Measurements from ENCODE around the gene PLA2G15. TPM values are rescaled to one million over a fixed set of nuclear protein-coding genes. Genes with fewer than 3 reads are reported as not detected.

PLA2G15 gene
- total and polyA plus RNA-seq, 2 of the 13 experiments (the other 11 are each of a cell fraction or from before 2014, with no cell fraction given), result 14.4 to 23.7 TPM

GRCh38 chr16:68298907-68299561 lies 53.9 kb downstream of the PLA2G15 start (continued):
- TF ChIP-seq HMGXB3 (CRISPR knock-in tag; IDR thresholded peaks at IDR 0.05; ENCODE audit: borderline replicate concordance) (0 out of 2 replicates have a peak, but pooled peaks have one; percentile 9), KMT2A (CRISPR knock-in tag; IDR thresholded peaks at IDR 0.05) (0 out of 2 replicates have a peak, but pooled peaks have one; percentile 24), MED1 (CRISPR knock-in tag; IDR thresholded peaks at IDR 0.05) (0 out of 2 replicates have a peak, but pooled peaks have one; percentile 38), PRMT3 (CRISPR knock-in tag; IDR thresholded peaks at IDR 0.05; ENCODE audit: borderline replicate concordance, low read depth) (no peak), RFX5 (IDR thresholded peaks at IDR 0.05; ENCODE audit: low read depth, low read length) (peak; percentile 72), PHF21A (CRISPR knock-in tag; IDR thresholded peaks at IDR 0.05) (0 out of 2 replicates have a peak, but pooled peaks have one; percentile 14), ARID5B (CRISPR knock-in tag; IDR thresholded peaks at IDR 0.05) (0 out of 2 replicates have a peak, but pooled peaks have one; percentile 17), ISL2 (CRISPR knock-in tag; IDR thresholded peaks at IDR 0.05) (0 out of 2 replicates have a peak, but pooled peaks have one; percentile 17), SP5 (CRISPR knock-in tag; IDR thresholded peaks at IDR 0.05; ENCODE audit: borderline replicate concordance, low read depth) (no peak), CTCF (CRISPR knock-in tag; IDR thresholded peaks at IDR 0.05) (0 out of 2 replicates have a peak, but pooled peaks have one; percentile 11), POLR2A (IDR thresholded peaks at IDR 0.05; ENCODE audit: insufficient read depth in 1 of 2, low read depth in 2 of 2, low read length in 2 of 2) (peak; percentile 36 to 50; a peak in 1 of 4 replicates), ZNF503 (CRISPR knock-in tag; IDR thresholded peaks at IDR 0.05) (0 out of 2 replicates have a peak, but pooled peaks have one; percentile 32), IRX3 (CRISPR knock-in tag; IDR thresholded peaks at IDR 0.05; ENCODE audit: borderline replicate concordance, low read depth) (no peak)

Data from HepG2 (cell line).